GM19395 (cell line): ENCODE results near the gene RGS16.

Experiments used
- ATAC-seq: cut with Tn5 transposase; IDR thresholded peaks from one replicate; pipeline ENCODE4 v1.9.1; 2021; ENCODE audit warnings: mild to moderate bottlenecking, moderate library complexity; ENCODE audit not compliant: unreplicated experiment

The RGS16 gene

GRCh38 chr1:182587093-182587492 lies 17.1 kb downstream of the RGS16 start:
- ATAC-seq = no peak

DNA sequence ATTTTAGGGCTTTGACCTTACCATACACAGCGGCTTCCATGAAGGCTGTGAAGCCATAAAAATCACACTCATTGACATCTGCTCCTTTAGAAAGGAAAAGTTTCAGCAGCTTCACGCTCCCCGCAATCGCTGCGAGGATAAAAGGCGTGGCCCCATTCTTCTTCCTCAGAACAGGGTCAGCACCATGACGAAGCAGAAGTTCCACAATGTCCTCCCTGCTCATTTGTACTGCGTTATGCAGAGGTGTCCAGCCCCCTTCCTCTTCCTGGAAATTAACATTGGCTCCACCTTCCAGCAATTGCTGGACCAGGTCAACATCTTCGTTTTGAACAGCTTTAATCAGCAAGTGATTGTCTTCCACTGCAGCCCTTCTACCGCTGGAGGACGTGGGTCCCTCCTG lies 17.8 kb downstream of the RGS16 start:
- no peak for ATAC-seq

GRCh38 chr1:182584746-182585145 lies 19.4 kb downstream of the RGS16 start:
- no peak for ATAC-seq

- no peak for ATAC-seq
Measured at GRCh38 chr1:182580736-182581135, 23.5 kb downstream of the RGS16 start.

DNA sequence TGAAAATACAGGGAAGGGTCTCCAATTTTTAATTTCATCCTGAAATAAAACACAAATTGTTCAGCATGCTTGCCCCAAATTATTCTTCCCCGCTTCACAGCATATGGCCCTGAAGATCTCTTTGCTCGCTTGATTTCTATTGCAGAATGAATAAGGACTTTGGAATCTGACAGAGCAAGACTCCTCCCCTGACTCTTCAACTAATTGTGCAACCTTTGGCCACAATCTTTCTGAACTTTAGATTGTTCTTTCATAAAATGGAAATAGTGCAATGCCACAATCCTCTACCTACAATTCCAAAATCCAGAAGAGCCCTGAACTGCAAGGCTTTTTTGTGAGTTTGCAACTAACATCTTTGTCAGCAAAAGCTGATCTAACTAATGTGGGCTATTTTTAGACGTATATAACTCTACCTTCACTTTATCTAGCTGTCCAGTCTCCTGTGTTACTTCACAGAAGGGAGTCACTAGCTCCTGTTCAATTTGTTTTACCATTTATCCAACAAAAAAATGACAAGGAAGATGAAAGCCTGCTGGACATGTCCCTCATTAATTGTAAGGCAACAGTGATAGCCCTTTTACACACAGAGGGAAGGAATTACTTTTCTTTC lies 28.5 kb downstream of the RGS16 start:
- ATAC-seq = no peak

DNA sequence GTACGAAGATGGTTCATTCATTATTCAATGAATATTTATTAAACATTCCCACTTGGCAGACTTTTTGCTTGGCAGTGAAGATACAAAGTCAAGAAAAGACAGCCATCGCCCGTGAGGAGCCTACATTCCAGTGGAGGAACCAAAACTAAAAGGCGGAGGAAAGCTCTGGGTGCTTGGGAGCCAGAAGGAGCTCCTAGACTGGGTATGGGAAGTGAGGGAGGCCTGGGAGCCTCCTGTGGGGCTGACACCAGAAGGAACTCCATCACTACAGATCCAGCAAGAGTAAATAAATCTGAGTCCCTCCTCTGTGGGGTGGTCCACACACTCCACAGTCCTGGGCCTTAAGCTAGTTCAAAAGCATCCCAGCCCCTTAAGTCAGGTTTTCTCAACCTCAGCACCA lies 30.0 kb downstream of the RGS16 start:
- no peak for ATAC-seq

GRCh38 chr1:182570611-182570970 lies 33.6 kb downstream of the RGS16 start:
- no peak for ATAC-seq

- ATAC-seq = no peak
Measured at GRCh38 chr1:182569939-182570610, 34.1 kb downstream of the RGS16 start.

DNA sequence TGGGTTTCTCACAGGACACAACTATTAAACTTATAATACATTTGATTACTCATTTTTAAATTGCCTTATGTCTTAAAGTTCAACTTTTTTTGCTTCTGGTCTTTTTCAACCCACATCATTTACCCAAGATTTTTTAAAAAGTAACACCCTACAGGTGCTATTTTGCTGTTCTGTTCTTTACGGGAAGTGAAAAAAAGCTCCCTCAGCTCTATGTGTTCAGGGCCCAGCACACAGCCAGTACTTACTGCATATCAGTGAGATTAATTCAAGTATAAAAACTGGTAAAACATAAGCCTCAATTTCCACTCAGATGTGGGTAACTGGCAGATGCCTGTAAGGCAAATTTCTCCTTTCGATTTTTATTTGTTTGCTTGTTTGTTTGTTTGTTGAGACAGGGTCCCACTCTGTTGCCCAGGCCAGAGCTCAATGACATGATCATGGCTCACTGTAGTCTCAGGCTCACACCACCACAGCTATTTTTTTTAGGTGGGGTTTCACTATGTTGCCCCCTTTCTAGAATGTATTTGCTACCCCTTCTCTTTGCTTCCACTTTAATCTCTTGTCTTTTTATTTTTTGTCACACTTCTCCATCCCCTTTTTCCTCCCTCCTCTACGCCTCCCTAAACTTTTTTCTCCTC lies 35.4 kb downstream of the RGS16 start:
- peak; percentile 47 for ATAC-seq

DNA sequence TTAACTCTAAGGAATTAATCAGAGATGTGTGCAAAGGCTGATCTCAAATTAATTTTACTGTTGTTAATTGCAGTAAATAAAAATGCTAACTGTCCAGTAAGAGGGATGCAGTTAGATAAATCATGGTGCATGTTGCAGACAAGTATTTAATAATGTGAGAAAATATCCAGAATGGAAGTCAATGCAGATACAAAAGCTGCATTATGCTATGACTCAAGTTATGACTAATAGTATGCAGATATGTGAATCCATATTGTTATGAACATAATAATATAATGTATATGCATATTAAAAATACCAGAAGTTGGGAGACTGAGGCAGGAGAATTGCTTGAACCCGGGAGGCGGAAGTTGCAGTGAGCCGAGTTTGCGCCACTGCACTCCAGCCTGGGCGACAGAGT lies 36.6 kb downstream of the RGS16 start:
- ATAC-seq = no peak

DNA sequence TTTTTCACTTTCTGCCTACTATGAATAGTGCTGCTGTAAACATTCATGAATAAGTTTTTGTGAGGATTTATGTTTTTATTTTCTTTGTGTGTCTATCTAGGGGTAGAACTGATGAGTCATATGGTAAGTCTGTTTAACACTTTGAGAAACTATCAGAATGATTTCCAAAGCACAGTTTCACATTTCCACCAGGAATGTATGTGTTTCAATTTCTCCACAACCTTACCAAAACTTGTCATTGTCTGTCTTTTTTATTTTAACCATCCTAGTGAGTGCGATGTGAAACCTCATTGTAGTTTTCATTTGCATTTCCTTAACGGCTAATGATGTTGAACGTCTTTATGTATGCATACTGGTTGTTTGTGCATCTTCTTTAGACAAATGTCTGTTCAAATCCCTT lies 38.7 kb downstream of the RGS16 start:
- ATAC-seq = no peak

GRCh38 chr1:182564406-182565004 lies 39.7 kb downstream of the RGS16 start:
- ATAC-seq = no peak

DNA sequence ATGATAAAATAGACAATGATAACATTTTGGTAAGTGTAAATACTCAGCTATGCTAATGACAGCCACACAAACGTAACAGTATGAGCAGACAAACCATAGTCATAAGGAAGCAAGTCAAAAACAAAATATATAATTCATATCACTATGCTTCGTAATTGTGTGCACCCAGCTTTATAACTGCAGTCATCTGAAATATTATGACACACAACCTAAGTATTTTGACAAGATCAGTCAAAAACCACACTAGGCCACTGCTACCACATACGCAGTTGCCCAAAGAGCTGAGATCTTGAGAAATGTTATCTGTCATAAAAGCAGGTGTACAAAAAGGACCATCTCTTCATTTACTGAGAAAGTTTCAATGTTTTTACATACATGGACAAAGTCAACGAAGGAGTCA lies 41.1 kb downstream of the RGS16 start:
- no peak for ATAC-seq

DNA sequence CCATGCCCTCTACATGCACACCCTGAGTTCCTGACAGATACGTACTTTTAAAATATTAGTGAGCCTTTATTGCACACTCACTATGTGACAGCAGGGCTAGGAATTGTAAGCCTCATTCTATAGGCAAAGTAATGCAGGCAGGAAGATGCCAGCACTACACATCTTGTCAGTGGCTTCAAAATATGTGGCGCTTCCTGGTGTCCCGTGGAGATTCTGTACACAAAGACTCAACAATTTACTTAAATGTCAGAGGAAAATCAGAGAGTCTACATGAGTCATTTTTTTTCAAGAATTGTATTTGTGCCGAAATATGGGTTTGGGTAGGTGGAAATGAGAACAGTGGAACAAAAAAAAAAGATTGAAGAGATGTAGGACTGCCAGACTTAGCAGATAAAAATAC lies 42.7 kb downstream of the RGS16 start:
- no peak for ATAC-seq

GRCh38 chr1:182560392-182560984 lies 43.7 kb downstream of the RGS16 start:
- no peak for ATAC-seq

DNA sequence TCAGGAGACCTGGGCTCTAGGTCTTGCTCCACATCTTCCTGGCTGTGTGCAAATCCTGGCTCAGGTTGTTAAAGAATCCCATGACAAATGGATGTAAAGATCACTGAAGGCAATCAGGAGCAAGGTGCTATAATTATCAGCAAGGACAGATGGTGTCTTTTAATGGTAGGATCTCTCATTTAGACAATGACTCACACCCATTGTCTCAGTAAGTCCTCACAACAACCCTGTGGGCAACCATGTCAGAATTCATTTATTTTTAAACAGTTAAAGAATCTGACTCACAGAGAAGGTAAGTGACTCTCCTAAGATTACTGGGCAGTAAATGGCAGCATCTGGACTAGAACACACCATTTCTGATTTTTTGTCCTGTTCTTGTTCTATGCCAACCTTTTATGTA lies 47.9 kb downstream of the RGS16 start:
- ATAC-seq = no peak

DNA sequence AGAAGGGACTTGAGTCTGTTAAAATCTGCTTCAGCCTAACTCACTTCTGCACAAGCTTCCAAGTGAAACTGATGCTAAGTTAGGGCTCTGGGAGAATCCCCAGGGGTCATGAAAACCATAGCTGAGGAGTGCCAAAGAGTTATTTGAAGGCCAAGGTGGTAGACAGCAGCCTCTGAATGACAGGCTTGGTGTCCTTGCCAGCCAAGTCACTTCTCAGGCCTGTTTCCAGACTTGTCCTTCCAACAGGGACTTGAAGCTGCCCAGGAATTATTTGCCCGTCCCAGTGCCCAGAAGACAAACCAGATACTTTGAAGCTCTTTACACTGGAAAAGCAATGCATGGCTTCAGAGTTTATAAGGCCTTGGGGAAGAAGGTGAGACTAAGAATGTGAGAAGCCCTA lies 48.7 kb downstream of the RGS16 start:
- no peak for ATAC-seq

DNA sequence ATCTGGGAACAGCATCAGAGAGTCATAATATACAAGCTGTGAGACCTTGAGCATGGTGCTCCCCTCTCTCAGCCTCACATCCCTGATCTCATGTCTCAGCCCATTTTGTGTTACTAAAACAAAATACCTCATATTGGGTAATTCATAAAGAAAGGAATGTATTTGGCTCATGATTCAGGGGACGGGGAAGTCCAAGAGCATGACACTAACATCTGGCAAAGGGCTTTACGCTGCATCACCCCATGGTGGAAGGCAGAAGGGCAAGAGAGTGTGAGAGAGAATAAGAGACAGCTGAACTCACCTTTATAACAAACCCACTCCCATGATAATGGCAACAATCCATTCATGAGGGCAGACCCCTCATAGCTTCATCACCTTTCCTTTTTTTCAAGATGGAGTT lies 51.7 kb downstream of the RGS16 start:
- no peak for ATAC-seq

- no peak for ATAC-seq
Measured at GRCh38 chr1:182549811-182550210, 54.4 kb downstream of the RGS16 start.

GRCh38 chr1:182549346-182549745 lies 54.8 kb downstream of the RGS16 start:
- ATAC-seq = no peak
